ENCODE data around the gene TBC1D5. TPM values are rescaled to one million over a fixed set of nuclear protein-coding genes. Genes with fewer than 3 reads are reported as not detected.

Gene TBC1D5
- polyA plus RNA-seq, 3 donors, result 49.9 to 51.9 (median 51.5) TPM

GRCh38 chr3:17238023-17238422 is 504.4 kb downstream of the TBC1D5 start:
- DNase-seq (ENCODE audit: extremely low read depth in 1 of 11, low read depth in 9 of 11, low spot score in 4 of 11), result no peak

DNA sequence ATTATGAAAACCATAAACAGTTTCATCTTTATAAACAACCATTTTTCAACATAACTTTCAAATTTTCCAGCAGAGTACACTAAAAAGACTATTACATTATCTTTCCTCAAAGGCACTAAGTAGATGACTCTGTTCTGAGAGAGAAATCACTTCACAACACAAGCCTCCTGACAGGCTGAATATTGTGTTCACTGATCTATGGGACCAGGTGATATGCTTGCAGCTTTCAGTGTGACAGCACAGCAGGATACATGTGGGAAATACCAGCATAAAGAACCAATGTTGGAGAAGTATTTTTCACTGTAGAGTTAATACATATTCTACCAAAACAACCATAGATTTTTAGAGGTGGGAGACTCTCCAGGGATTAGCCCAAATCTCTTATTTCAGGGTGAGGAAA is 507.1 kb downstream of the TBC1D5 start:
- no peak for DNase-seq (ENCODE audit: extremely low read depth in 1 of 11, low read depth in 9 of 11, low spot score in 4 of 11)

DNA sequence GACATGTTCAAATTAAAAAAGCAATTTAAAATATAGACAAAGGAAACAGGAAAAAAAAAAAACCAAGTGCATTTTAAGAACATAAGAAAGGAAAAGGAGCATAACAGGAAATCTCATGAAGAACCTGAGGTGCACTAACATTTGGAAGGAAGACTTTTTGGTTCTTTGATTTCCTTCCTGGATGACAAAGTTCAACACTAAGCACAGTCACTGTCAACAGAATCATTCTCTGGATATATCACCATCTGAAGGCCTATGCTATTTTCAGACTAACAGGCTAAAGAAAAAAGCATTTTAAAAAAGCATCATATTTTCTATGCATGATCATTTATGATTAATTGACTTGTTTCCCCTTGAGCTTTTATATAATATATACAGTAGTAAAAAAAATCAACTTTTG is 508.0 kb downstream of the TBC1D5 start:
- DNase-seq (ENCODE audit: extremely low read depth in 1 of 11, low read depth in 9 of 11, low spot score in 4 of 11), result peak in 1 of 11 donors; percentile 5

DNA sequence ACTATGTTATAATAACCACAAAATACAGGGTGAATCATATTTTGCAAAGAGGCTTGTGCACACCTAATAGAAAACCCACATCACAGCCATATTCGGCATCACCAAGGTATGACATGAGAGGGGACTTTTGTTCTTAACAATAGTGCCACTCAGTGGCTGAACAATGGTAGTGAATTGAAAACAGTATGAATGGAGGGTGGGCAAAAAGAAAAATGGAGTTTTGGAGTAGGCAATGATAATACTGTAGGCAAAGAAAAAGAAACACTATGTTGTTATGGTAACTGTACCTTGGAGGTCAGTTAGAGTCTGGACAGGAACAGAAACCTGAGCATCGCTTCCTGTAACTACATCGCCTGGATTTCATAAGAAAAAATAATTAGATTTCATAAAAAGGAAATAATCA is 509.0 kb downstream of the TBC1D5 start:
- DNase-seq (ENCODE audit: extremely low read depth in 1 of 11, low read depth in 9 of 11, low spot score in 4 of 11), result peak; percentile 1 to 33 (median 22)

GRCh38 chr3:17232442-17232841 is 510.0 kb downstream of the TBC1D5 start:
- DNase-seq (ENCODE audit: extremely low read depth in 1 of 11, low read depth in 9 of 11, low spot score in 4 of 11), result no peak

GRCh38 chr3:17231537-17232261 is 510.7 kb downstream of the TBC1D5 start:
- DNase-seq (ENCODE audit: extremely low read depth in 1 of 11, low read depth in 9 of 11, low spot score in 4 of 11), result no peak

DNA sequence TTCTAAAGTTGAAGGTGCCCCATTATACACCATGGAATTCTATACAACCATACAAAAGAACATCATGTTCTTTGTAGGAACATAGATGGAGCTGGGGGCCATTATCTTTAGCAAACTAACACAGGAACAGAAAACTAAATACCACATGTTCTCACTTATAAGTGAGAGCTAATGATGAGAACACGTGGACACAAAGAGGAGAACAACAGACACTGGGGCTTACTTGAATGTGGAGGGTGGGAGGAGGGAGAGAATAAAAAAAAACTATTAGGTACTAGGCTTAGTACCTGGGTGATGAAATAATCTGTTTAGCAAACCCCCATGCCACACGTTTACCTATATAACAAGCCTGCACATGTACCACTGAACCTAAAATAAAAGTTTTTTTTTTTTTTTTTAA is 515.0 kb downstream of the TBC1D5 start:
- no peak for DNase-seq (ENCODE audit: extremely low read depth in 1 of 11, low read depth in 9 of 11, low spot score in 4 of 11)

DNA sequence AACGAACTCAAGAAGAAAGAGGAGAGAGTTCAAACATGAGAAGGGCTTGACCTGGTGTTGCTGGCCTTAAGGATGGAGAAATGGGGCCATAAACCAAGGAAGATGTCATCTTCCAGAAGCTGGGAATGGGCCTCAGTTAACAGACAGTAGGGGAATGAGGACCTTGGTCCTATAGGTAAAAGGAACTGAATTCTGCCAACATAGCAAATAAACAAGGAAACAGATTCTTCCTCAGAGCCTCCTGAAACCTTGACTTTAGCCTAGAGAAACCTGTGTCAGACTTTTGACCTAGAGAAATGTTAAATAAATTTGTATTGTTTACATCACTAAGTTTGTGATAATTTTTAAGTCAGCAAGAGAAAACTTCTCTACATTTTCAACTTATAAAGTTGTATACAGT is 520.9 kb downstream of the TBC1D5 start:
- DNase-seq (ENCODE audit: extremely low read depth in 1 of 11, low read depth in 9 of 11, low spot score in 4 of 11), result no peak

- no peak for DNase-seq (ENCODE audit: extremely low read depth in 1 of 11, low read depth in 9 of 11, low spot score in 4 of 11)
Observed at GRCh38 chr3:17219593-17219992, 522.8 kb downstream of the TBC1D5 start.

DNA sequence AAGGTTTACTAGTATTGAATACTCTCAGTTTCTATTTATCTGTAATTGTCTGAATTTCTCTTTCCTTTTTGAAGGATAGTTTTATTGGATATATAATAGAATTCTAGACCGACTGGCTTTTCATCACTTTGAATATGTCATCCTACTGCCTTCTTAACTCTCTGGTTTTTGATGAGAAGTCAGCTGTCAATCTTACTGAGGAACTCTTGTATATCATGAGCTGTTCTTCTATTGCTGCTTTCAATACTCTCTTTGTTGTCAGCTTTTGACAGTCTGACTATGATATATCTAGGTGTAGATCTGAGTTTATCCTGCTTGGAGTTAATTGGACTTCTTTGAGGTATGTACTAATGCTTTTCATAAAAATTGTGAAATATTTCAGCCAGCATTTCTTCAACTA is 523.8 kb downstream of the TBC1D5 start:
- DNase-seq (ENCODE audit: extremely low read depth in 1 of 11, low read depth in 9 of 11, low spot score in 4 of 11), result no peak

DNA sequence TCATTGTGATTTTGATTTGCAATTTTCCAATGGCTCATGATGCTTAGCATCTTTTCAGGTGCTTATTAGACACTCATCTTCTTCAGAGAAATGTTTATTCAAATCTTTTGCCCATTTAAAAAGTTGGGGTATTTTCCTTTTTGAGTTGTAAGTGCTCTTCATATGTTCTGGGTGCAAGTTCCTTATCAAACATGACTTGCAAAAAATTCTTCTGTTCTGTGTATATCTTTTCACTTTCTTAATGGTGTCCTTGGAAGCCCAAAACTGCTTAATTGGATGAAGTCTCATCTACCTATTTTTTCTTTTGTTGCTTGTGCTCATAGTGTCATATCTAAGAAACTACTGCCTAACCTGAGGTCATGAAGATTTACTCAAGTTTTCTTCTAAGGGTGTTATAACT is 524.8 kb downstream of the TBC1D5 start:
- no peak for DNase-seq (ENCODE audit: extremely low read depth in 1 of 11, low read depth in 9 of 11, low spot score in 4 of 11)

GRCh38 chr3:17213102-17213501 is 529.3 kb downstream of the TBC1D5 start:
- DNase-seq (ENCODE audit: extremely low read depth in 1 of 11, low read depth in 9 of 11, low spot score in 4 of 11), result no peak

DNA sequence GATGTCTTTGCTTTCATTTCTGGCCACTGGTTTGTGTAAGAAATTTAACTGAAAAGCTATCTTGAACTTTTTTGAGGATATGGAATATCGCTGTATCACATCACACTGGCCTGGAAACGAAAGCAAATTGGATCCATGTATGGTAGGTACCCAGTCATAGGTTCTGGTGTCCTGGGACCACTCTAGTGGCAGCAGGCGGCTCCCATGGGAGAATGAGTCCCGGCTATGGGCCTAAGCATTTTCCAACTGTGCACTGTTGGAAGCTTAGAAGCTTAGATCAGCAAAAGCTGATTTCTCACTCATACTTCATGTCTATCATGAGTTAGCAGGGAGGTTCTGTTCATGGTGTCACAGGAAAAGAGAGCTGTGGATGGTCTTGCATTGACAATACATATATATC is 534.5 kb downstream of the TBC1D5 start:
- no peak for DNase-seq (ENCODE audit: extremely low read depth in 1 of 11, low read depth in 9 of 11, low spot score in 4 of 11)

GRCh38 chr3:17207019-17207418 is 535.4 kb downstream of the TBC1D5 start:
- no peak for DNase-seq (ENCODE audit: extremely low read depth in 1 of 11, low read depth in 9 of 11, low spot score in 4 of 11)

- no peak for DNase-seq (ENCODE audit: extremely low read depth in 1 of 11, low read depth in 9 of 11, low spot score in 4 of 11)
Observed at GRCh38 chr3:17204049-17204650, 538.3 kb downstream of the TBC1D5 start.

DNA sequence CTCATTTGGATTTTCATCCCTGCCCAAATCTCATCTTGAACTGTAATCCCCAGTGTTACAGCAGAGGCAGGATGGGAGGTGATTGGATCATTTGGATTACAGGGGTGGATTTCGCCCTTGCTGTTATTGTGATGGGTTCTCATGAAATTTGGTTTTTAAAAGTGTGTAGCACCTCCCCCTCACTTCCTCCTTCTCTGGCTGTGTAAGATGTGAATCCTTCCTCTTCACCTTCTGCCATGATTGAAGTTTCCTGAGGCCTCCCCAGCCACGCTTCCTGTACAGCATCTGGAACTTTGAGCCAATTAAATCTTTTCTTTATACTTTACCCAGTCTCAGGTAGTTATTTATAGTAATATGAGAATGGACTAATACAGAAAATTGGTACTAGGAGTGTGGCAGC is 540.9 kb downstream of the TBC1D5 start:
- no peak for DNase-seq (ENCODE audit: extremely low read depth in 1 of 11, low read depth in 9 of 11, low spot score in 4 of 11)

DNA sequence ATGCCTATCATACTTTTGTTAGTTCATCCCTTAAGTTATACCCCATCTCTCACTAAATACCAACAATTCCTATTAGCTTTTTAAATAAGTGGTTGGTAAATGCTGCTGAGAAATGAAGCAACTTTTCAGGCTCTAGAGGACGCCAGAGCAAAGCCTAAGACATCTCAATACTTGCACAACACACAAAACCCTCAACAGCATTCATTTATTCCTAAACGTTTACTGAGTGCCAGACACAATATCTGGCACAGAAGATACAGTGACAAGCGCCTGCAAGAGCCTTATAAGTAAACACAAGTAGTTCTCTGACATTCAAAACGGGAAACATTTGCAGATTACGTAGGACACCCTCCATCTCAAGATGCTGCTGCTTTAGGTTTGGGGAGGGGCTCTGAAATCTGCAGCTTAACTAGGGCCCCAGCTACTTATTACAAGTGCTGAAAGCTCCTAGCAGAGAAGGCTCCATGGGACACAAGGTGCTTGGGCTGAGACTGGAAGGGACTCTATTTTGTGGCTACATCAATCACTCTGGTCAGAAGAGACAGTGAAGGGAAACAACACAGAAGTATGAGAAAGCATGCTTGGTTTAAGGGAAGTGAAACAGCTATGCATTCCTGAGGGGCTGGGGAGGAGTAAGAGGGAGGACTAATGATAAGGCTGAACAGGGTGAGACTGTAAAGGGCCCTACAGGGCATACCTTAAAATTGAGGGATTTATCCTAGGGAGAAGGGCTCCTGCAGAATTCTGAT is 546.4 kb downstream of the TBC1D5 start:
- DNase-seq (ENCODE audit: extremely low read depth in 1 of 11, low read depth in 9 of 11, low spot score in 4 of 11), result no peak

- DNase-seq (ENCODE audit: extremely low read depth in 1 of 11, low read depth in 9 of 11, low spot score in 4 of 11), result no peak
Observed at GRCh38 chr3:17195192-17195611, 547.2 kb downstream of the TBC1D5 start.

DNA sequence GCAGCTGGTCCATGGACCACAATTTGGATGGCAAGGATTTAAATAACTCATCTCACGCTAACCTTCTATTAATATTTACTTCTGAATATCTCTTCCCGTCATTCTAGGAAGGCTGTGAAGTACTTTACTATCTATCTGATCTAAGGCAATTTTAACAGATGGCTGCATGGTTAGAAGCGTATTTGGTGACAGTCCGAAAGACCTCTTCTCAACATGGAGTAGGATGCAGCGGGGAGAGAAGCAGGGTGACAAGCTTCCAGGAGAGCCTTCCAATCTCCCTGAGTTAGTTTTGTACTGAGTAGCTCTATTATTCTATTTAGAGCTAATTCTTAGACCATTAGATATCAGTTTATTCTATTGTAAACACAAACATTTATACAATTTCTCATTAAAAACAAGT is 548.3 kb downstream of the TBC1D5 start:
- no peak for DNase-seq (ENCODE audit: extremely low read depth in 1 of 11, low read depth in 9 of 11, low spot score in 4 of 11)

- DNase-seq (ENCODE audit: extremely low read depth in 1 of 11, low read depth in 9 of 11, low spot score in 4 of 11), result no peak
Observed at GRCh38 chr3:17192995-17193394, 549.4 kb downstream of the TBC1D5 start.
